Mucosa of rectum (tissue), 2 donors: Measurements from ENCODE around the gene DIPK1A.
A peak's percentile ranks its signal among the peaks of the same experiment; 100 is the strongest.

ENCODE experiments used
- H3K27ac ChIP-seq, 2 donors: one replicate each; pipeline ENCODE4 v1.7.0; 2013; ENCODE audit warnings: inconsistent platforms in 2 of 2, low read depth in 2 of 2, low read length in 2 of 2
- H3K27me3 ChIP-seq, 2 donors: one replicate each; pipeline ENCODE4 v1.7.0; 2013; ENCODE audit warnings: low read length in 2 of 2; ENCODE audit not compliant: control insufficient read depth in 2 of 2, insufficient read depth in 2 of 2
- H3K36me3 ChIP-seq, 2 donors: one replicate each; pipeline ENCODE4 v1.7.0; 2013; ENCODE audit warnings: low read length in 2 of 2; ENCODE audit not compliant: control insufficient read depth in 2 of 2, insufficient read depth in 2 of 2
- H3K4me1 ChIP-seq, 2 donors: one replicate each; pipeline ENCODE4 v1.7.0; 2013; ENCODE audit warnings: low read length in 2 of 2, mild to moderate bottlenecking in 1 of 2; ENCODE audit not compliant: control insufficient read depth in 2 of 2, insufficient read depth in 2 of 2
- H3K4me3 ChIP-seq, 2 donors: one replicate each; pipeline ENCODE4 v1.7.0; 2013; ENCODE audit warnings: low read length in 2 of 2
- H3K9ac ChIP-seq, 2 donors: one replicate each; pipeline ENCODE4 v1.7.0; 2013; ENCODE audit warnings: low read length in 2 of 2, low read depth in 1 of 2, mild to moderate bottlenecking in 1 of 2
- H3K9me3 ChIP-seq, 2 donors: one replicate each; pipeline ENCODE4 v1.7.0; 2013; ENCODE audit warnings: low read length in 2 of 2; ENCODE audit not compliant: control insufficient read depth in 2 of 2
- donor health status: healthy.
- donor health status: Normal muscosa, but diverticular disease.

Gene DIPK1A

GRCh38 chr1:92968138-92969032 lies 7.1 kb upstream of the DIPK1A start:
- no peaks in the 10 kb centered on the region for H3K27me3 ChIP-seq
- H3K27ac ChIP-seq: no peak overlapping the region
- no peak overlapping the region for H3K9ac ChIP-seq
- H3K4me3 ChIP-seq: no peak overlapping the region
- no peaks in the 10 kb centered on the region for H3K36me3 ChIP-seq
- peaks cover 0 to 7% of the 10 kb centered on the region in 2 donors for H3K4me1 ChIP-seq
- H3K9me3 ChIP-seq: no peaks in the 10 kb centered on the region

GRCh38 chr1:92964998-92965397 lies 3.7 kb upstream of the DIPK1A start:
- no peak overlapping the region for H3K9ac ChIP-seq
- H3K36me3 ChIP-seq: no peaks in the 10 kb centered on the region
- peaks cover 4 to 10% of the 10 kb centered on the region in 2 donors for H3K4me1 ChIP-seq
- H3K4me3 ChIP-seq: no peak overlapping the region
- H3K27me3 ChIP-seq: no peaks in the 10 kb centered on the region
- no peak overlapping the region for H3K27ac ChIP-seq
- no peaks in the 10 kb centered on the region for H3K9me3 ChIP-seq

GRCh38 chr1:92964316-92964715 lies 3.1 kb upstream of the DIPK1A start:
- Histone ChIP-seq H3K4me3 (no peak overlapping the region), H3K27ac (no peak overlapping the region), H3K9ac (no peak overlapping the region), H3K27me3 (no peaks in the 10 kb centered on the region), H3K4me1 (peaks cover 5 to 13% of the 10 kb centered on the region in 2 donors), H3K36me3 (no peaks in the 10 kb centered on the region), H3K9me3 (no peaks in the 10 kb centered on the region)

- peaks cover 13 to 24% of the 10 kb centered on the region in 2 donors for H3K4me1 ChIP-seq
- peak overlapping the region; percentile 95 to 99 for H3K9ac ChIP-seq
- H3K4me3 ChIP-seq: peak overlapping the region; percentile 85 to 91
- H3K27ac ChIP-seq: peak overlapping the region; percentile 97
- no peaks in the 10 kb centered on the region for H3K27me3 ChIP-seq
- H3K36me3 ChIP-seq: no peaks in the 10 kb centered on the region
- no peaks in the 10 kb centered on the region for H3K9me3 ChIP-seq
These were observed 862 bp upstream of the DIPK1A start for GRCh38 chr1:92961896-92962752.

GRCh38 chr1:92960395-92961130 lies 699 bp downstream of the DIPK1A start:
- no peaks in the 10 kb centered on the region for H3K36me3 ChIP-seq
- H3K27ac ChIP-seq: peak overlapping the region; percentile 97
- no peaks in the 10 kb centered on the region for H3K27me3 ChIP-seq
- peak overlapping the region; percentile 64 to 92 for H3K4me3 ChIP-seq
- peak overlapping the region; percentile 73 to 90 for H3K9ac ChIP-seq
- H3K4me1 ChIP-seq: peaks cover 13 to 28% of the 10 kb centered on the region in 2 donors
- H3K9me3 ChIP-seq: no peaks in the 10 kb centered on the region

- peak overlapping the region; percentile 5 to 34 for H3K27ac ChIP-seq
- H3K4me3 ChIP-seq: no peak overlapping the region
- peaks cover 13 to 28% of the 10 kb centered on the region in 2 donors for H3K4me1 ChIP-seq
- peak overlapping the region in 1 of 2 donors; percentile 12 for H3K9ac ChIP-seq
- H3K9me3 ChIP-seq: no peaks in the 10 kb centered on the region
- no peaks in the 10 kb centered on the region for H3K27me3 ChIP-seq
- no peaks in the 10 kb centered on the region for H3K36me3 ChIP-seq
These were observed 2.9 kb downstream of the DIPK1A start for GRCh38 chr1:92958203-92958970.

- peak overlapping the region; percentile 34 to 46 for H3K27ac ChIP-seq
- H3K9me3 ChIP-seq: no peaks in the 10 kb centered on the region
- H3K9ac ChIP-seq: no peak overlapping the region
- peaks cover 11 to 28% of the 10 kb centered on the region in 2 donors for H3K4me1 ChIP-seq
- H3K4me3 ChIP-seq: no peak overlapping the region
- no peaks in the 10 kb centered on the region for H3K36me3 ChIP-seq
- H3K27me3 ChIP-seq: no peaks in the 10 kb centered on the region
These were observed 4.1 kb downstream of the DIPK1A start for GRCh38 chr1:92957030-92957734.

- Histone ChIP-seq H3K4me3 (no peak overlapping the region), H3K36me3 (no peaks in the 10 kb centered on the region), H3K27me3 (no peaks in the 10 kb centered on the region), H3K27ac (peak overlapping the region; percentile 34 to 46), H3K9ac (no peak overlapping the region), H3K4me1 (peaks cover 11 to 31% of the 10 kb centered on the region in 2 donors), H3K9me3 (no peaks in the 10 kb centered on the region)
These were observed 4.8 kb downstream of the DIPK1A start for GRCh38 chr1:92956254-92957029.
